NCI-H128 (cell line): ENCODE measurements around the gene KCTD21.

ENCODE experiments used
- DNase-seq: peaks from one replicate; lab custom pipeline; 2025; ENCODE audit not compliant: unreplicated experiment; lab: John Stamatoyannopoulos, UW

Gene KCTD21

DNA sequence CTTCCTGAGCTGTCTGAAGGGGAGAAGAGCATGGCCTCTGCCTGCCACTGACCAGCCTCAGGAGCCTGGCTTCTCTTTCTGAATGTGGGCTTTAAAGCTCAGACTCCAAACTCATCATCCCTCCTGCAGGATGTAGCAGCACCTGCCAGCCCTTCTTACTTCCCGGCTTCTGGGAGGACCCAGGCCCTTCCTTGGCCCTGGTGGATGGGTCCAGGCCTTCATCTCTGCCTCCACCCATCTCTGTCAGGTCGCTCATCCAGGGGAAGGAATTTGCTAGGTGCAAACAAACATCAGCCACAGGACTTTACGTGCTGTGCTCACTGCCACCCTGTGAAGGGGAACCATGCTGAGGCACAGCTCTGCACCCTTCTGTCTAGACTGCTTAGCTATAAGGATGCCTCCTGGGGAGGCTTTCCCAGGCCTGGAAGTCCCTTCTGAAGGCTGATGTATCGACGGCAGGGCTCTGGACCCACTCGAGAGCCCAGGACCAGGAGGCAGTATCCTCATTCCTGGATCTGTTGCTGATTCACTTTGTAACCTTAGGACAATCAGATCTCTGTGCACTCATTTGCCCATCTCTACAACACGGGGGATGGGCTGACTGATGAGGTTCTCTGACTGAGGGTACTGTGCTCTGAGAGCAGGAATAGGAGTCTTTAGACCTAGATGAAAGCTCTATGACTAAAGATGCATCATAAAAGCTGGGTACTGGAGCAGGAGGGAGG, 31.2 kb upstream of the KCTD21 start:
- no peak for DNase-seq

DNA sequence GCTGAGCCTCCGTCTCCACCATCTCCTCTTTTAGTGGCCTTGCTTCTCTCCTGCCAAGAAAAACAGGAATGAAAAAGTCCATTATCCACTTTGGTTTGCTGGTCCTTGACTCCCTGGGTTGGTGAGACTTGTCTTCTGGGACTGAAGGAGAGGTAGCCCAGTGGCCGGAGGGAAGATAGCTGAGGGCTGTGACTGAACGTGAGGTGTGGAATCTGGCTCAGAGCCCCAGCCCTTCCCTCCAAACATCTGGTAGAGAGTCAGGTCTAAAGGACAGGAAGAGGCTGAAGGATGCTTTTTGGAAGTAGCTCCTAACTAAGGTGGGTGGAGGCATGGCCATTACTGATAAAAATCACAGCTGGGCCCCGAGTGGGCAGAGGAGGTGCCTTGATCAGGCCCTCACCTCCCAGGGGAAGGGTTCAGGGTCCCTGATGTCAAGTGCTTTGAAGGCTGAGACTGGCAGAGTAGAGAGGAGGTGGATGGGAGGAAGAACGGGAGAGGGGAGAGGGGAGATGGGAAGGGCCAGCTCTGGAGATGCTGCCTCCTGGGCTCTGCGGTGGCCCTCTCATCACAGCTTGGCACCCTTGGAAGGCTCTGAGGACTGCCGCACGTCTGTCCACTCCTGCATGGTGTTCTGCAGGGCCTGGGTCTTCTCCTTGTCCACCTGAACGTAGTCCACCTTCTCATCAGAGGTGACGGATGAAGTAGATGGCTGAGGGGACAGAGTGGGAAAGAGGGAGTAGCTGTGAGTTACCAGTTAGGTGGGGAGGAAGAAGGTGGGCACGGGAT, 30.5 kb upstream of the KCTD21 start:
- DNase-seq: no peak

DNA sequence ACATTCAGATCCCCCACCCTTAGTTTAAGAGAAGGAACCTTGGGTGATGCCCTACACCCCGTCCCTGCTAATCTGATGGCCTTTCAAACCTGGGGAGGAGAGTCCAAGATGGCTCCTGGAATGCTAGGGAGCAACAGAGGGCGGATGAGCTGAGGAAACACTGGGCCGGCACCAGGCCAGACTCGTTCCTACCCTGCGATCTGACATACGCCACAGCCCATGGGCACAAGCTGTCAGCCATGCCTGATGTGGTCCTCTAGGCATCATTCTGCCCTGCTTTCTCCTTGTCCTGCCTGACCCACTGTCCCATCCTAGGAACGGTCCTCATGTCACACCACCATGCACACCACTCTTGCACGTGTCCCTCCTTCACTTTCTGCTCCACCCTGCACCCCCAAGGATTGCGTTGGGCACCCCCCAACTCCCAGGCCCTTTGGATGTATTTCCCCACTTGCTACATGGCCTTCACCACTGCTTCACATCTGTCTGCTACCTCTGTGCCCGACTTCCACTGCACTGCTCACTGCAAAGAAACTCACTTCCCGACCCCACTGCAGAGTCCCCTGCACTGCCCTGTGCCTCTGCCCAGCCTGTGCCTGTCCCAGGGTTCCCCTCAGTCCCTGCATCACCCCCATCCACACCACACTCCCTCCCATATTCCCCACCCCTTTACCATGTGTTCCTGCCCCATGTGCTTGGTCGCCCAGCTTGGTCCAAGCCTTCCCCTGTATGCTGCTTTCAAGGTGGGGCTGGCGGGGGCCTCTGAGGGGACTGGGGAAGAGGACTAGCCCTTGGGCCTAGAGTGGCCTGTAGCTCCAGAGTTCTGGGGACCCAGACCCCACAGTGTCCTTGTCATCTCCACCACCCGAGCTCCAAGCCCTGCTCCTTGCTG, 29.5 kb upstream of the KCTD21 start:
- DNase-seq: no peak

DNA sequence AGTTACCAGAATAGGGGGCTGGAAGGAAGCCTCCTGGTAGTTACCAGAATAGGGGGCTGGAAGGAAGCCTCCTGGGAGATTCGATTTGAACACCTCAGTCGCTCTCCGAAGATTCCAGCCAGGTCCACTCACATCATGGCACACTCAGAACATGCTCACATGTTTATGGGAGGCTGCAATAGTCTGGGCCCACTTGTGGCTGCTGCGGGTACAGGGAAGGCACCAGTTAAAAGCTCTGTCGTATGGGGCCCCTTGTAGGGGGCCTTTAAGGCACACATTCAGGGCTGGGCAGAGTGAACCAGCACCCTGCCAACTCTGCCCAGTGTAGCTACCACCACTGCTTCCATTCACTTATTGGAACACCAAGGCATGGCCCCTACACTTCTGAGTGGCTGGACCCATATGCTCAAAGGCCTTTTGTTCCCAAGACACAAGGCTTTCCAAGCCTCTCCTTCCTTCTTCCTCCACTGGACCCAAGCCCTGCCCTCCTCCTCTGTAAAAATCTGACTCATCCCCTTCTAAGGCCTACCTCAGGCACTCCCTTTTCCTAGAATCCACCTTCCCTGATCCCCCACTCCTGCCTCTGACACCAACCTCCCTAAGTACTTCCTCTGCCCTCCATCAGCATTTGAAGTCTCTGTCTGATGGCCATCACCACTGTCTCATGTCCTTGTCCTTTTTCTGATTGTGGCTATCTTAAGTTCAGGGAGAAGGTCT, 28.3 kb upstream of the KCTD21 start:
- DNase-seq: no peak

DNA sequence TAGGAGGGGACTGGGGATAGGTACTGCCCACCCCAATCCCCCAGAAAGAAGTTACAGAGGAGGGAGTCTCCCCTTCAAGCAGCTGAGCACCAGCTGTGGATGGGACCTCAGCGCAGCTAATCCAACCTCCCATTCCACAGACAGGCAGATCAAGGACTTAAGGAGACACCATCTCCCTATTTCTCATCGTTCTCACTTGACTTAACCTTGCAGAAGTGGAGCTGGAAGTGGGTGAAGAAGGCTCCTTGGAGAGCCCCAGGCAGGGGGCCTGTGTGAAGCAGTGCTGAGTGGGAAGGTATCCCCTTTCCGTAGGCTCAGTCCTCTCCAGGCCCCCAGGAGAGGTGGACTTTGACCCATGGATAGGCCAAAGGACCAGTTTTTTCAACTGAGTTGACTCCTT, 27.6 kb upstream of the KCTD21 start:
- no peak for DNase-seq

DNA sequence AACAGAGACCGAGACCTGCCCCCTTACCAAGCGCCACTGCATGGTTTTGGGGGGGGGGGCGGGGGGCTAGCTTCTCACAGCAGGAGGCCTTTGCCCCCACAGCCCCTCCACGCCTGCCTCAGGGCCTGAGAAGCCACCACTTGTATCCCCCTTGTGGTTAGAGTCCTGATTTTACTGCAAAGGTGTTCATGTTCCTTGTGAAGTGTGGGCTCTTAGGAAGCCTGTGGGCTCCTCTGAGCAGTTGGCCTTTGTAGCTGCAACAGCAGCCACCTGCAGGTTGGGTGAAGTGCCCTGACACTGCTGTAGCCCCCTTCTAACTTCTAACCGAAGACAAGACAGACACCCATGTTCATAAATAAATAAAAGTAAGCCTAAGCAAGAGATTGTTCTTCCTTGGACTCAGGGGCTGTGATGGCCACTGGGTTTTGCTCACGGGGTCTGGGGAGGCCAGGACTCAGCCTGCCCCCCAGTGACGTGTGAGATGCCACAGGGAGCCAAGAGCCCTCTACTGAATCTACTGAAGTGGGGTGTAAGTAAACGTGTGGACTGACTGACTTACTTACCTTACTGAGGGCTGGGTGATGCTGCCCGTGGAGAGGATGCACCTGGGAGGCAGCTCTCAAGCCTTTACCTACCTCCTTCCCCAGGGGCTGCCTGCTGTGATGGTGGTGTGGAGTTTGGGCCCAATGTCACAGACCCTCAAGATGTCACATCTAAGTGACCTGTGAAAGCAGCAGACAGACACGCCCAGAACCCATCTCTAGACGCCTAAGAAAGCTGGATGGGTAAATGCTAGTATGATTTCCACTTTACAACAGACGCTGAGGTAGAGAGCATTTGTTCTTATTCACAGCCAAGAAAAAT, 26.1 kb upstream of the KCTD21 start:
- DNase-seq: no peak

DNA sequence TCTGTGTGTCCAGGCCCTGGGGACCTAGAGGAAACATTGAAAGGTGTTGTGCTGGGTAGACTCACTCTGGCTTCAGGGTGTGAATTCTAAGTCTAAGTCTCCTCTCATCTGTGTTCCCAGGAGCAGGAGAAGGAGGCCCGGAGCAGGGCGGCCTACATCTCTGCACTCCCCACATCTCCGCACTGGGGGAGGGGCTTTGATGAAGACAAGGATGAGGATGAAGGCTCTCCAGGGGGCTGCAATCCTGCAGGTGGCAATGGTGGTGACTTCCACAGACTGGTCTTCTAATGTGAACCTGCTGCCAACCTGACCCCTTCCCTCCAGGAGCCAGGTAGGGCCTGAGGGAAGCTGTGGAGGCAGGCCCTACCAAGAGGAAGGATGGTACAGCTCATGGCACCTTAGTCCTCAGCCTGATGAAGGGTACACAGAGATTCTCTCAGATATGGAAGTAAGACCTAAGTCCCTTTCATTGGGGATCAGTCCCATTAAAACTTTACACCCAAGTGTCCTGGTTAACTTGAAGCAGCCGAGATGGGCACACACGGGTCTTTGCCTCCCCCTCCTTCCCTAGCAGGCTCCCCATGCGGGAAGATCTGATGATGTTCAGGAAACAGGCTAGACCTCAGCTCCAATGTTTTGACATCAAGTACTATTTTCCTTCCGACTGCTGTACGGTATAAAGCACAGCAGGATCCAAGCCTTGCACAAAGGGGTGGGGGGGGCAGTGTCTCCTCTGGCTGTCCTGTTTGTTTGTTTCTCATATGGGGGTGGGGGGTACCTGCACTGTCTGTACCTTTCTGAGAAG, 25.3 kb upstream of the KCTD21 start:
- no peak for DNase-seq

DNA sequence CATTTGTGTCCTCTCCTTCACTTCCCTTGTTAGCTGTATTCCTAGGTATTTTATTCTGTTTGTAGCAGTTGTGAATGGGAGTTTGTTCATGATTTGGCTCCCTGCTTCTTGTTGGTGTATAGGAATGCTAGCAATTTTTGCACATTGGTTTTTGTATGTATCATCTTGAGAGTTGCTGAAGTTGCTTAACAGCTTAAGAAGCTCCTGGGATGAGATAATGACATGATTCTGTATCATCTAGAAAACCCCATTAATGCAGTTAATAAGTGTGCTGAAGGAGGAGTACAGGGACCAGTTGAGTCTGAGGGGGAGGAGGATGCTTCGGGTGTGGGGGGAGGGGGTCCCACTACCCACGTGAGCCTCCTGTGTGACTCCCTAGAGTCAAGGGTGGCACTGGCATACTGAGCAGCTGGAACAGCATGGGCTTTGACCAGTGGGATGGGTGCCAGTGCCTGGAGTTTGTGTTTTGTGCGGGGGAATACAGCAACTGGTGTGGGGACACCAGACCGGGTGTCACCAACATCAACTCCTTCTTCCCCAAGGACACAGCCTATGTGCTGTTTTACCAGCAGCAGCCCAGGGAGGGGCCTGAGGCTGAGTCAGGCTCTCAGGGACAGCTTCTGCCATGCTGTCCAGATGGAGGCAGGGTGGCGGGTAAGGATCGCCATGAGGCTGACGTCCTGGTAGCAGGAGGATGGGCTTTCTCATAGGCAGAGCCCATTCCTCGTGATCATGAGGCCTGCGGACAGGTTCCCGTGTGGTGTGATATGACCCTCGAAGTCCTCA, 24.4 kb upstream of the KCTD21 start:
- no peak for DNase-seq

DNA sequence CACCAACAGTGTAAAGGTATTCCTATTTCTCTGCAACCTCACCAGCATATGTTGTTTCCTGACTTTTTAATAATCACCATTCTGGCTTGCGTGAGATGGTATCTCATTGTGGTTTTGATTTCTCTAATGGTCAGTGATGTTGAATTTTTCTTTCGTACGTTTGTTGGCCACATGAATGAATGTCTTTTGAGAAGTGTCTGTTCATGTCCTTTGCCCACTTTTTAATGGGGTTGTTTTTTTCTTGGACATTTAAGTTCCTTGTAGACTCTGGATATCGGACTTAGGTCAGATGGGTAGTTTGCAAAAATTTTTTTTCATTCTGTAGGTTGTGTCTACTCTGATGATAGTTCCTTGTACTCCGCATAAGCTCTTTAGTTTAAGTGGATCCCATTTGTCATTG, 23.1 kb upstream of the KCTD21 start:
- DNase-seq: no peak

DNA sequence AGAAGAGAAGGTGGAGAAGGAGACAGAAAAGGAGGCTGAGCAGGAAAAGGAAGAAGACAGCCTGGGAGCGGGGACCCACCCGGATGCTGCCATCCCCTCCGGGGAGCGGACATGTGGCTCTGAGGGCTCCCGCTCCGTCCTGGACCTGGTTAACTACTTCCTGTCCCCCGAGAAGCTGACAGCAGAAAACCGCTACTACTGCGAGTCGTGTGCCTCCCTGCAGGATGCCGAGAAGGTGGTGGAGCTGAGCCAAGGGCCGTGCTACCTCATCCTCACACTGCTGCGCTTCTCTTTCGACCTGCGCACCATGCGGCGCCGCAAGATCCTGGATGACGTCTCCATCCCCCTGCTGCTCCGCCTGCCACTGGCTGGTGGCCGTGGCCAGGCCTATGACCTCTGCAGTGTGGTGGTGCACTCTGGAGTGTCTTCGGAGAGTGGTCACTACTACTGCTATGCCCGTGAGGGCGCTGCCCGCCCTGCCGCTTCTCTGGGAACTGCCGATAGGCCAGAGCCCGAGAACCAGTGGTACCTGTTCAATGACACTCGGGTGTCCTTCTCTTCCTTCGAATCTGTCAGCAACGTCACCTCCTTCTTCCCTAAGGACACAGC, 21.7 kb upstream of the KCTD21 start:
- DNase-seq: no peak

DNA sequence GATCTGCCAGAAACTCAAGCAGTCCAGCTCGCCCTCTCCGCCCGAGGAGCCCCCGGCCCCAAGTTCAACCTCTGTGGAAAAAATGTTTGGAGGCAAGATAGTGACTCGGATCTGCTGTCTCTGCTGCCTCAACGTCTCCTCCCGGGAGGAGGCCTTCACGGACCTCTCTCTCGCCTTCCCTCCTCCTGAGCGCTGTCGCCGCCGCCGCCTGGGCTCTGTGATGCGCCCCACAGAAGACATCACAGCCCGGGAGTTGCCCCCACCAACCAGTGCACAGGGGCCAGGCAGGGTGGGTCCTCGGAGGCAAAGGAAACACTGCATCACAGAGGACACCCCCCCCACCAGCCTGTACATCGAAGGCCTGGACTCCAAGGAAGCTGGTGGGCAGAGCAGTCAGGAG, 21.1 kb upstream of the KCTD21 start:
- no peak for DNase-seq

DNA sequence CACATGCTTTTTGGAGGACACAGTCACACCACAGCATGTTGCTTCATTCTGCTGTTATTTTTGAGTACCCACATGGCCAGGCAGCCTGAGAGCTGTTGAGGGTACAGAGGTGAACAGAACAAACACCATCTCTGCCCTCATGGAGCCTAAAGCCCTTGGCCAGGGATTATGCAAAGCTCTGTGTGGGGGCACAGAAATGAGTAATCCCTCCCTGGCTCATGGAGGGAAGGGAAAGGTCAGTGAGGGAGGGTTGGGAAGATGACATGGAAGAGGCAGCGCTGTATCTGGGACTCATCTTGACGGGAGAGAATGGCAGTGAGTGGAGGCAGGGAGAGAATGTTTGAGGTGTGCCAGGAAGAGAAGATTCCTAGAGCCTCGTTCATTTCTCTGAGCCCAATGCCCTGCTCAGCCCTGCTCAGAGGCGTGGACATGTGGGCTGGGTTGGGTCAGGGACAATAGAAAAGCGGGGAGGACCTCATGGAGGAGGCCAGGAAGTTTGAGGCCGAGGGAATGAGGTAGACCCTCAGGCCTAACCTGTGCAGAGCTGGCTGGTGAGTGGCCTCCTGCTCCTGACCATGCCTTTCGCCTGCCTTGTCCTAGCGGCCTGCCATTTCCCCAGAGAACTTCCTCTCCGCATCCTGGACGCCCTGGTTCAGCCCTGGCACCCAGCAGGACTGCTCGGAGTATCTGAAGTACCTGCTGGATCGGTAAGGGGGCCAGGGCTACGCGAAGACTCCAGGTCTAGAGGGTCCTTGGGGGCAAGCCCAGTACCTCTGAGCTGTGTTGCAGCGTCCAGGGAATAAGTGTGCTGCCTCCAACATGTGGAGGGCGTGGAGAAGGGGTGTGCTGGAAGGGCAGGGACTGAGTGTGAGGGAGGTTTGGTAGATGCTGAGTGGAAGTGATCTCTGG, 20.1 kb upstream of the KCTD21 start:
- DNase-seq: no peak

DNA sequence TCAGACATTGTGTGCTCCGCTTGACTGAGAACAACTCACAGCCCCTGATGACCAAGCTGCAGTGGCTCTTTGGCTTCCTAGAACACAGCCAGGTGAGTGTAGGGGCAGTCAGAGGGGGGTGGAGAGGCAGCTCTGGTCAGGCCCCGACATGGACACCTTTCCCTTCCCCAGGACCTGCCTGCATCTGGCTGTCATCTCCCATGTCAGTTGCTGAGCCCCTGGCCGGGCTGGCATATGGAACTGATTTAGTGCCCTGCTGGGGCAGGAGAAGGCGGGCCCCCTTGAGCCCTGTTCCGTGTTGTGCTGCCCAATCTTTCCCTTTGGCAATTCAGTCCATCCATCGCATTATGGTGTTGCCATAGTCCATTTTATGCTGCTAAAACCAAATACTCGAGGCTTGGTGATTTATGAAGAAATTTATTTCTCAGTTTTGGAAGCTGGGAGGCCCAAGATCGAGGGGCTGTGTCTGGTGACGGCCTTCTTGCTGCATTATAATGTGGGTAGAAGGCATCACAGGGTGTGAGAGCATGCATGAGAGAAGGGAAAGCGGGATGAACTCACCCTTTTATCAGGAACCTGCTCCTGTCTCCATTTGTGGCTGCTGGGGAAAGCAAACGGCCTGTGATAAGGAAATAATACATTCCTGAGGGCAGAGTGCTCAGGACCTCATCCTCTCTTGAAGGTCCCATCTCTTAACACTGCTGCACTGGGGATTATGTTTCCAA, 19.3 kb upstream of the KCTD21 start:
- DNase-seq: no peak

DNA sequence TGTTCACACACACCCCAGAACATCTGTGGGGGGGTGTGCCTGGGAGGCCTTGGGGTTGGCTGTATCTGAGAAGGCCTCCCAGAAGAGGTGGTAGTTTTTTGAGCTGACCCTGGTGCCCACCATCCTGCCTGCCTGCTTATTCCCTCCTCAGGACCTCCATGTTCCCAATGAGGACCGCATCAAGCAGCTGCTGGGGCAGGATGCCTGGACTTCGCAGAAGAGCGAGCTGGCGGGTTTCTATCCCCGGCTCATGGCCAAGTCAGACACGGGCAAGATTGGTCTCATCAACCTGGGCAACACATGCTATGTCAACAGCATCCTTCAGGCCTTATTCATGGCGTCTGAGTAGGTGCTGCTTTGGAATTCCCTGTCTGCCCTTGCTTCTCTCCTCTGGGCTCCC, 17.3 kb upstream of the KCTD21 start:
- no peak for DNase-seq

DNA sequence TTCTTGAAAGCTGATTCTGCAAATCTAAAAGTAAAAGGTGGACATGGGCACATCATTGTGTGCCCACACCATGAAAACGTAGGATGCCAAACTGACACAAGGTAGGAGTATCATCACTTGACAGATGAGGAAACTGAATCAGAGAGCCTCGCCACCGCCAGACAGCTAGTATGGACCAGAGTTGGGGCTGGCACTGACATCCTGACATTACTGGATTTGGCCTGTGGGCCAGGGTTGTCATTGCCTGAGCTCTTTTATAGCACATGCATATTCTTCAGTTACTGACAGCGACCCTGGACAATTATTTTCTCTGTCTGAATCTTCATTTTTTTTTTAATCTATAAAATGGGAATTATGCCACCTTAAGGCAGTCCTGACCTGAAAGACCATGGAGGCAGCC, 16.8 kb upstream of the KCTD21 start:
- no peak for DNase-seq

DNA sequence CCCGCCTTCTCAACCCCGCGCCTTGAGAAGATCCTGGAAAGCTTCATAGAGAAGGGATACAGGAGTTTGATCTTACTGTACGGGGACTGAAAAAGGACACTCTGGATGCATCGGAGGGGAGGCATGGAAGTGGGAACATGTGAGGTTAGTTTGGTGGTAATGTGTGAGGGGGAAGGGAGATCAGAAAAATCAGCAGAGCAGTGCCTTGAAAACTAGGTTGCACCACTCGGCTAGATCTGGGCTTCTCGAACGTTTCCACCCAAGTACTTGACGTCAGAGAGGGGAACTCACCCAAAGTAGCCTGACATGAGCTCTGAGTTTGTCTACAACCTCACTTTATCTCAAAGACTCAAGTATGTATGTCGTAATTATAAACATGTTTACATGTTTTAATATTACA, 14.8 kb upstream of the KCTD21 start:
- no peak for DNase-seq
